Activated CD4-positive, alpha-beta memory T cell treated with anti-CD3 and anti-CD28 coated beads, Interleukin-2, amount 10 ng/mL, durations not matched to agents 7 days and 5 days (primary cell): ENCODE measurements around the gene AFG3L2. TPM values are rescaled to one million over a fixed set of nuclear protein-coding genes. Genes with fewer than 3 reads are reported as not detected.

Experiments
- CTCF ChIA-PET: fragments of 350-600 bp; sonication (Branson Sonifier 250); formaldehyde crosslinking; loops from one replicate; lab custom pipeline; 2021; ENCODE audit warnings: antibody characterized with exemption, inconsistent platforms; lab: Charles Lee
- POLR2A ChIA-PET: fragments of 350-600 bp; sonication (Branson Sonifier 250); formaldehyde crosslinking; loops from one replicate; lab custom pipeline; 2021; ENCODE audit warnings: antibody characterized with exemption; lab: Charles Lee
- DNase-seq: peaks from one replicate; pipeline ENCODE4 v3.0.0-alpha.2; 2020
- H3K27ac Mint-ChIP-seq: one replicate; pipeline ENCODE4 v1.8.0; 2021; ENCODE audit warnings: mild to moderate bottlenecking, mixed read lengths
- H3K27me3 Mint-ChIP-seq: one replicate; pipeline ENCODE4 v1.8.0; 2021; ENCODE audit warnings: mixed read lengths
- H3K36me3 Mint-ChIP-seq: one replicate; pipeline ENCODE4 v1.8.0; 2021; ENCODE audit warnings: low read depth, mixed read lengths
- H3K4me1 Mint-ChIP-seq: one replicate; pipeline ENCODE4 v1.8.0; 2021; ENCODE audit warnings: mixed read lengths
- H3K4me3 Mint-ChIP-seq: one replicate; pipeline ENCODE4 v1.8.0; 2021; ENCODE audit warnings: mild to moderate bottlenecking, mixed read lengths
- H3K9me3 Mint-ChIP-seq: one replicate; pipeline ENCODE4 v1.8.0; 2021; ENCODE audit warnings: mixed read lengths
- total RNA-seq, 2 experiments: library from RNA; stranded (reverse); gene quantifications; one replicate each; pipeline ENCODE4 v1.2.3, GENCODE V29; 2021

The AFG3L2 gene
- total RNA-seq, 2 experiments from 2014 or later: 31.9 to 32.8 TPM

GRCh38 chr18:12328179-12328823, 48.7 kb downstream of the AFG3L2 start:
- POLR2A ChIA-PET: interaction anchor here (1.5 kb wide), 1 partner anchor 48 kb away, joined by 4 read pairs; the partner anchor contains the start of gene AFG3L2

DNA sequence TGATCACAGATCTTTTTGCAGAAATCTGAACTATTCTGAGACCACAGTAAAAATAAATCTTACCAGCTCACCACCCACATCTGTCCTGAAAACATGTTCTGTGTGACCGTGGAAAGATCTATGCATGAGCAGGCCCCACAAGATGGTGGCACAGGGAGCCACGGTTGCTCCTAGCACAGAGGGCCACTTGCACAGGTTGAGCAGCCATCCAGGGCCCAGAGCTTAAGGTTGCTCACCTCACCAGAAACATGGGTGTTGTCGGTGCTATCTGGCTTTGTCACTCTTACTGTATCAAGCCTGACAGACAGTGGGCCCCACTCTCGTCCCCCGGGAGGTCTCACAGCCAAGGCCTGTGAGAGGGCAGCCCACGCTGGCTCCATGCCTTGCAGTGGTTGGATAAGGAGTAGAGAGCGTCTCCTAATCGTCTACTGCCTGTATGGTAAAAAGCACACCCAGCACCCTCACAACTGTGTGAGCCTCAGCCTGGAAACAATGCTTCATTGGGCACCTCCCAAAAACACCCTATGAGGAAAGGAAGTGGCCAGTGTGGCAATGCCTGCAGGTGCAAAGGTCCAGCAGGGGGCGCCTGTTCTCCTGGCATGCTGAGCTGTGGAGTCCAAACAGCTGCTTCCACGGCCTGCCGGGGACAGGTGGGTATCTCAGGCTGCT, 49.4 kb downstream of the AFG3L2 start:
- Mint-ChIP-seq H3K36me3 (peaks cover 31% of the 10 kb centered on the region), H3K27ac (peak overlapping the region; percentile 31), H3K27me3 (no peaks in the 10 kb centered on the region), H3K4me3 (no peak overlapping the region), H3K9me3 (no peaks in the 10 kb centered on the region), H3K4me1 (peaks cover 10% of the 10 kb centered on the region)
- POLR2A ChIA-PET: interaction anchor here (1.5 kb wide), 1 partner anchor 49 kb away, joined by 4 read pairs; the partner anchor contains the start of gene AFG3L2
- CTCF ChIA-PET: interaction anchor here (0.6 to 2.7 kb wide), 23 partner anchors 9 to 419 kb away, joined by 3 to 40 read pairs (median 4); partner anchors contain the start of genes AFG3L2 and MPPE1
- DNase-seq: peak; percentile 82

More at GRCh38 chr18:12328179-12328823, 48.7 kb downstream of the AFG3L2 start:
- CTCF ChIA-PET: interaction anchor here (0.6 to 2.7 kb wide), 23 partner anchors 8 to 420 kb away, joined by 3 to 40 read pairs (median 4); partner anchors contain the start of genes AFG3L2 and MPPE1
- peaks cover 32% of the 10 kb centered on the region for H3K36me3 Mint-ChIP-seq
- no peak overlapping the region for H3K4me3 Mint-ChIP-seq
- peak overlapping the region; percentile 31 for H3K27ac Mint-ChIP-seq
- H3K4me1 Mint-ChIP-seq: peaks cover 10% of the 10 kb centered on the region
- H3K27me3 Mint-ChIP-seq: no peaks in the 10 kb centered on the region
- no peak for DNase-seq
- H3K9me3 Mint-ChIP-seq: no peaks in the 10 kb centered on the region

GRCh38 chr18:12326711-12327460, 50.1 kb downstream of the AFG3L2 start:
- Mint-ChIP-seq H3K36me3 (peaks cover 31% of the 10 kb centered on the region), H3K4me1 (peaks cover 10% of the 10 kb centered on the region), H3K4me3 (no peak overlapping the region), H3K27ac (no peak overlapping the region), H3K27me3 (no peaks in the 10 kb centered on the region), H3K9me3 (no peaks in the 10 kb centered on the region)
- CTCF ChIA-PET: interaction anchor here (1.0 to 2.7 kb wide), 10 partner anchors 8 to 333 kb away, joined by 3 to 40 read pairs (median 10); partner anchors contain the start of gene AFG3L2
- no peak for DNase-seq
- POLR2A ChIA-PET: interaction anchor here (1.5 kb wide), 1 partner anchor 50 kb away, joined by 4 read pairs; the partner anchor contains the start of gene AFG3L2

DNA sequence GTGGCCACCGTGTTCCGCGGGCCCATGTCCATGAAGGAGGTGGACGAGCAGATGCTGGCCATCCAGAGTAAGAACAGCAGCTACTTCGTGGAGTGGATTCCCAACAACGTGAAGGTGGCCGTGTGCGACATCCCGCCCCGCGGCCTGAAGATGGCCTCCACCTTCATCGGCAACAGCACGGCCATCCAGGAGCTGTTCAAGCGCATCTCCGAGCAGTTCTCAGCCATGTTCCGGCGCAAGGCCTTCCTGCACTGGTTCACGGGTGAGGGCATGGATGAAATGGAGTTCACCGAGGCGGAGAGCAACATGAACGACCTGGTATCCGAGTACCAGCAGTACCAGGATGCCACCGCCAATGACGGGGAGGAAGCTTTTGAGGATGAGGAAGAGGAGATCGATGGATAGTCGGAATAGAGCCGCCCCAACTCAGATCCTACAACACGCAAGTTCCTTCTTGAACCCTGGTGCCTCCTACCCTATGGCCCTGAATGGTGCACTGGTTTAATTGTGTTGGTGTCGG, 51.2 kb downstream of the AFG3L2 start:
- POLR2A ChIA-PET: no interaction called here
- H3K36me3 Mint-ChIP-seq: peaks cover 36% of the 10 kb centered on the region

DNA sequence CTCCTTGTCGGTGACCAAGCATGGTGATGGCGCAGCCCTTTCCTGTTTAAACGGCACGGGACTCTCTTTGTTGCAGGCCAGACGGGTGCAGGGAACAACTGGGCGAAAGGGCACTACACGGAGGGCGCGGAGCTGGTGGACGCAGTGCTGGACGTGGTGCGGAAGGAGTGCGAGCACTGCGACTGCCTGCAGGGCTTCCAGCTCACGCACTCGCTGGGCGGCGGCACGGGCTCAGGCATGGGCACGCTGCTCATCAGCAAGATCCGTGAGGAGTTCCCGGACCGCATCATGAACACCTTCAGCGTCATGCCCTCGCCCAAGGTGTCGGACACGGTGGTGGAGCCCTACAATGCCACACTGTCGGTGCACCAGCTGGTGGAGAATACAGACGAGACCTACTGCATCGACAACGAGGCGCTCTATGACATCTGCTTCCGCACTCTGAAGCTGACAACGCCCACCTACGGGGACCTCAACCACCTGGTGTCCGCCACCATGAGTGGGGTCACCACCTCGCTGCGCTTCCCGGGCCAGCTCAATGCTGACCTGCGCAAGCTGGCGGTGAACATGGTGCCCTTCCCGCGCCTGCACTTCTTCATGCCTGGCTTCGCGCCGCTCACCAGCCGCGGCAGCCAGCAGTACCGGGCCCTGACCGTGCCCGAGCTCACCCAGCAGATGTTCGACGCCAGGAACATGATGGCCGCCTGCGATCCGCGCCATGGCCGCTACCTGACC, 51.9 kb downstream of the AFG3L2 start:
- Mint-ChIP-seq H3K4me1 (peaks cover 10% of the 10 kb centered on the region), H3K36me3 (peaks cover 36% of the 10 kb centered on the region), H3K27ac (no peak overlapping the region), H3K9me3 (no peaks in the 10 kb centered on the region), H3K27me3 (no peaks in the 10 kb centered on the region), H3K4me3 (no peak overlapping the region)
- ChIA-PET CTCF (interaction anchor here (1.2 kb wide), 1 partner anchor 8 kb away, joined by 3 read pairs; no protein-coding TSS in a partner anchor), POLR2A (no interaction called here)
- DNase-seq: no peak

More for the DNA sequence above, 51.2 kb downstream of the AFG3L2 start:
- Mint-ChIP-seq H3K27me3 (no peaks in the 10 kb centered on the region), H3K9me3 (no peaks in the 10 kb centered on the region), H3K27ac (no peak overlapping the region), H3K4me1 (peaks cover 10% of the 10 kb centered on the region), H3K4me3 (no peak overlapping the region)
- DNase-seq: no peak
- CTCF ChIA-PET: no interaction called here

DNA sequence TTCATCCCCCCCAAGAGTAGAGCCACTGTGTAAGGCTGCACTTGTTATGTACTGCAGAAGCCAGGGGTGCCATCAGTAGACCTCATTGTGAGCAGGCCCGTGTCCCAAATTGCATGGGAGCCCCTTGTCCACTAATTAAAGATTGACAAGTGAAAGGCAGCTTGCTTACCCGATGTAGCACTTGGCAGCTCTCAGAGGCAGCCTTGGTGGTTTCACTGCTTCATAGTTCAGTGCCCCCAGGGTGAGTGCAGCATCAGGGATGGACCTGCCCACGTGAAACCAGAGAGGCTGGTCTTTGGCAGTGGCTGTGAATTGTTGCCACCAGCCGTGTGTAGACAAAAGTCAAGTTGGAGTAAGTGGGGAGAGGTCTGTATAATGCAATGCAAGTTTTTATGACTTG, 55.7 kb downstream of the AFG3L2 start:
- Mint-ChIP-seq H3K27me3 (no peaks in the 10 kb centered on the region), H3K4me1 (no peaks in the 10 kb centered on the region), H3K27ac (no peak overlapping the region), H3K4me3 (no peak overlapping the region), H3K36me3 (peaks cover 21% of the 10 kb centered on the region), H3K9me3 (no peaks in the 10 kb centered on the region)
- CTCF ChIA-PET: interaction anchor here (1.4 kb wide), 1 partner anchor 8 kb away, joined by 4 read pairs; no protein-coding TSS in a partner anchor
- POLR2A ChIA-PET: no interaction called here
- no peak for DNase-seq

- Mint-ChIP-seq H3K27ac (no peak overlapping the region), H3K4me3 (no peak overlapping the region), H3K27me3 (no peaks in the 10 kb centered on the region), H3K9me3 (no peaks in the 10 kb centered on the region), H3K36me3 (peaks cover 5% of the 10 kb centered on the region), H3K4me1 (no peaks in the 10 kb centered on the region)
- DNase-seq: no peak
- POLR2A ChIA-PET: no interaction called here
- CTCF ChIA-PET: interaction anchor here (3.0 kb wide), 1 partner anchor 9 kb away, joined by 23 read pairs; no protein-coding TSS in a partner anchor
Measured at GRCh38 chr18:12318857-12319256, 58.2 kb downstream of the AFG3L2 start.

DNA sequence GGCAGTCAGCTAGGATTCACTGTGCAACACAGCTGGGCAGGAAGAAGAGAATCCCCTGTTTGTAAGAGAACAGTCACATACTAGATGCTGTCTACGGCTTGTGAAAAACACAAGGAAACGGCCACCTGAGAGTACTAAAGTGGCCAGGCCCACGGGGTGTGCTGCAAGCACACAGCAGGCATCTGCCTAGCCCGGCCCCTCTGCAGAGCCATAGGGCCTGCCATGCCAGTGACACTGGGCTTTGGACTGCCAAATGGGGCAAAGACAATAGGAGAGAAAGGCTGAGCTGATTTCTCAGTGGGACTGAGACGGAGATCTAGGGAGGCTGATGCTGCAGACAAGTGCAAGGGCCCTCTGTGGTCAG, 58.7 kb downstream of the AFG3L2 start:
- no peak for DNase-seq
- POLR2A ChIA-PET: no interaction called here
- no peaks in the 10 kb centered on the region for H3K4me1 Mint-ChIP-seq
- H3K27me3 Mint-ChIP-seq: peaks cover 3% of the 10 kb centered on the region
- no peaks in the 10 kb centered on the region for H3K9me3 Mint-ChIP-seq
- CTCF ChIA-PET: interaction anchor here (0.8 to 3.0 kb wide), 2 partner anchors 10 kb away, joined by 3 to 23 read pairs; no protein-coding TSS in a partner anchor
- H3K27ac Mint-ChIP-seq: no peak overlapping the region
- H3K36me3 Mint-ChIP-seq: peaks cover 5% of the 10 kb centered on the region
- no peak overlapping the region for H3K4me3 Mint-ChIP-seq

GRCh38 chr18:12317664-12318333, 59.2 kb downstream of the AFG3L2 start:
- peaks cover 3% of the 10 kb centered on the region for H3K27me3 Mint-ChIP-seq
- H3K4me3 Mint-ChIP-seq: no peak overlapping the region
- H3K4me1 Mint-ChIP-seq: no peaks in the 10 kb centered on the region
- no peak overlapping the region for H3K27ac Mint-ChIP-seq
- H3K9me3 Mint-ChIP-seq: peaks cover 2% of the 10 kb centered on the region
- no peak for DNase-seq
- POLR2A ChIA-PET: no interaction called here
- CTCF ChIA-PET: interaction anchor here (0.8 to 3.0 kb wide), 2 partner anchors 9 to 10 kb away, joined by 3 to 23 read pairs; no protein-coding TSS in a partner anchor
- H3K36me3 Mint-ChIP-seq: peaks cover 5% of the 10 kb centered on the region

DNA sequence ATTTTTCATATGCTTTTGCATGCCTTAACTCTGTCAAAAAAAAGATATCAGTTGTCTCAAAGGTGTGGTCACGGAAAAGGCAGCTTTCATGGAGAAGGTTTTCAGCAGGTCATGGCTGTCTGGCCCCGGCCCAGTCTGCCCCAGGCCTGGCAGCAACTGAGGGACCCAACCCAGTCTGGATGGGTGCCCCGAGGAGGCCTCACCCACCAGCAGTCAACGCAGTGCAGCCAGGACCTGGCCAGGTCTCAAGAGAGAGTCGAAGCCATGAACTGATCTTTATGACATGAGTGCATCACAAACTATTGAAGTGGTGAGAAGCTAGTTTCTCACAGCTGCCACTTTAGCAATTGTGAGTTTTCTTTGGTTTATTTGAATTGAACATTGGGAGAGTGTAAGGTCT, 61.1 kb downstream of the AFG3L2 start:
- H3K27me3 Mint-ChIP-seq: peaks cover 3% of the 10 kb centered on the region
- POLR2A ChIA-PET: no interaction called here

GRCh38 chr18:12315490-12315889, 61.5 kb downstream of the AFG3L2 start:
- no peaks in the 10 kb centered on the region for H3K4me1 Mint-ChIP-seq
- peaks cover 3% of the 10 kb centered on the region for H3K27me3 Mint-ChIP-seq
- CTCF ChIA-PET: interaction anchor here (0.8 to 7.4 kb wide), 3 partner anchors 13 to 188 kb away, joined by 3 to 40 read pairs (median 4); partner anchors contain the start of gene AFG3L2
- H3K9me3 Mint-ChIP-seq: peaks cover 9% of the 10 kb centered on the region
- no peak overlapping the region for H3K27ac Mint-ChIP-seq
- peaks cover 8% of the 10 kb centered on the region for H3K36me3 Mint-ChIP-seq
- POLR2A ChIA-PET: no interaction called here
- no peak overlapping the region for H3K4me3 Mint-ChIP-seq
- no peak for DNase-seq

More for the DNA sequence above, 61.1 kb downstream of the AFG3L2 start:
- no peak for DNase-seq
- peaks cover 9% of the 10 kb centered on the region for H3K9me3 Mint-ChIP-seq
- CTCF ChIA-PET: no interaction called here
- H3K4me1 Mint-ChIP-seq: no peaks in the 10 kb centered on the region
- H3K36me3 Mint-ChIP-seq: peaks cover 8% of the 10 kb centered on the region
- no peak overlapping the region for H3K4me3 Mint-ChIP-seq
- H3K27ac Mint-ChIP-seq: no peak overlapping the region
